ENCODE measurements around the gene OARD1. TPM values are rescaled to one million over a fixed set of nuclear protein-coding genes. Genes with fewer than 3 reads are reported as not detected.
"Not testable (repeated sequence)": the region's sequence is repeated elsewhere in the genome, so short reads cannot be mapped to it uniquely, and the experiment has no call there.

OARD1 gene
- total RNA-seq, 1 donor, result 4.7 TPM

DNA sequence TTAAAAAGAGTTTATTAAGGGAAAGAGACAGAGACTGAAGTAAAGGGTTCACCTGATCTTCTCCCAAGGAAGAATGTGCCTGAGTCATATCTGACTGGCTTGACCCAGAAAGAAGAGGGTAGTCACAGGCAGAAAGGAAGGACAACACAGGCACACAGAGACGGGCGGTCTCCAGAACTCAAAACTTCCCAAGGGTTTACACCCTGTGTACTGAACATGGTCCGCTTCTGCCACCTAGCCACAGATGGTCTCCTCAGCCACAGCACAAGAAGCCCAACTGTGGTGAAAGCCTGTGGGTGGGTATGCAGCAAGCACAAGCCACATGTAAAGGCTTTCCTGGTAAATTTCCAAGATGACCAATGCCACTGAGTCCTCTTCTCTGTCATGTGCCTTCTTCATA lies 50.3 kb downstream of the OARD1 start:
- TF ChIP-seq, protein P1, sequence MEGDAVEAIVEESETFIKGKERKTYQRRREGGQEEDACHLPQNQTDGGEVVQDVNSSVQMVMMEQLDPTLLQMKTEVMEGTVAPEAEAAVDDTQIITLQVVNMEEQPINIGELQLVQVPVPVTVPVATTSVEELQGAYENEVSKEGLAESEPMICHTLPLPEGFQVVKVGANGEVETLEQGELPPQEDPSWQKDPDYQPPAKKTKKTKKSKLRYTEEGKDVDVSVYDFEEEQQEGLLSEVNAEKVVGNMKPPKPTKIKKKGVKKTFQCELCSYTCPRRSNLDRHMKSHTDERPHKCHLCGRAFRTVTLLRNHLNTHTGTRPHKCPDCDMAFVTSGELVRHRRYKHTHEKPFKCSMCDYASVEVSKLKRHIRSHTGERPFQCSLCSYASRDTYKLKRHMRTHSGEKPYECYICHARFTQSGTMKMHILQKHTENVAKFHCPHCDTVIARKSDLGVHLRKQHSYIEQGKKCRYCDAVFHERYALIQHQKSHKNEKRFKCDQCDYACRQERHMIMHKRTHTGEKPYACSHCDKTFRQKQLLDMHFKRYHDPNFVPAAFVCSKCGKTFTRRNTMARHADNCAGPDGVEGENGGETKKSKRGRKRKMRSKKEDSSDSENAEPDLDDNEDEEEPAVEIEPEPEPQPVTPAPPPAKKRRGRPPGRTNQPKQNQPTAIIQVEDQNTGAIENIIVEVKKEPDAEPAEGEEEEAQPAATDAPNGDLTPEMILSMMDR (IDR thresholded peaks at IDR 0.05; ENCODE audit: insufficient read depth, low read depth, low read length), result peak; percentile 6
- peak; percentile 13 for DNase-seq (ENCODE audit: low read depth)
- no peak overlapping the region for H3K4me3 ChIP-seq (ENCODE audit: low read depth, low read length)

DNA sequence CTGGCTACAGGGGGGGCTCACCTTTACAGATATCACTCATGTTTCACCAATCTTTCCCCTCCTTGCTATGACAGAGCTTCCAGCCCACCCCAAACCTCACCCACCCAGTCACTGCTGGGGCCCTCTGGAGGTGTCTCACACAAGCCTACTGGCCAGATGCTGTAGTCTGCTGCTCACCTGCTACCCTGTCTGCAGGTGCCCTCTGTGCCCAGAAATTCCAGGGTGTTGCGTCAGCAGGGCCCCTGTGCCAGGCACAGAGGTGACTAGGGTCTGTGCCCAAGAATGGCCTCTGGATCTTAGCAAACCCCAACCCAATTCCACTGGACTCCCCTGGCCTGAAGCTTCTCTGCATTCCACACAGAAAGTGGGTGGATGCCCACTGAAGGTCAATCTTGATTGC lies 54.5 kb downstream of the OARD1 start:
- no peak overlapping the region for H3K4me3 ChIP-seq (ENCODE audit: low read depth, low read length)
- DNase-seq (ENCODE audit: low read depth), result no peak
- TF ChIP-seq, protein P1 (IDR thresholded peaks at IDR 0.05; ENCODE audit: insufficient read depth, low read depth, low read length), result no peak

DNA sequence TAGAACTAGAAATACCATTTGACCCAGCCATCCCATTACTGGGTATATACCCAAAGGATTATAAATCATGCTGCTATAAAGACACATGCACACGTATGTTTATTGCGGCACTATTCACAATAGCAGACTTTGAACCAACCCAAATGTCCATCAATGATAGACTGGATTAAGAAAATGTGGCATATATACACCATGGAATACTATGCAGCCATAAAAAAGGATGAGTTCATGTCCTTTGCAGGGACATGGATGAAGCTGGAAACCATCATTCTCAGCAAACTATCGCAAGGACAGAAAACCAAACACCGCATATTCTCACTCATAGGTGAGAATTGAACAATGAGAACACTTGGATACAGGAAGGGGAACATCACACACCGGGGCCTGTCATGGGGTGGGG lies 56.3 kb downstream of the OARD1 start:
- DNase-seq (ENCODE audit: low read depth), result not testable (repeated sequence)

DNA sequence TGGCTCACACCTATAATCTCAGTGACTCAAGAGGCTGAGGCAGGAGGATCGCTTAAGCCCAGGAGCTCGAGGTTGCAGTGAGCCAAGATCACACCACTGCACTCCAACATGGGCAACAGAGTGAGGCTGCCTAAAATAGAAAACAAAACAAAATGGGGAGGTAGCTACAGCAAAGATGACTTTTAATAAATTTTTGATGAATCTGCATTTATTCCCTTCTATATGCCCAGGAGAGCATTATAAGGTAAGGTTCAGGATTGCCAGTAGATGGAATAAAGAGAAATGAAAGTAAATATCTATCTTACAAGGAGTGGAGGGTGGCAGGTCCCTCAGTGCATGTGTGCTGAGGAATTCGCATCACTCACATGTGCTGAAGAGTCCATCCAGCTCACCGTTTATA lies 57.4 kb downstream of the OARD1 start:
- TF ChIP-seq, protein P1 (IDR thresholded peaks at IDR 0.05; ENCODE audit: insufficient read depth, low read depth, low read length), result no peak
- no peak for DNase-seq (ENCODE audit: low read depth)
- H3K4me3 ChIP-seq (ENCODE audit: low read depth, low read length), result no peak overlapping the region

More for the DNA sequence above, 56.3 kb downstream of the OARD1 start:
- H3K4me3 ChIP-seq (ENCODE audit: low read depth, low read length), result not testable (repeated sequence)

Other genes with a start within 250 kb of the OARD1 start
- gene UNC5CL, start 33.1 kb downstream of the OARD1 start, total RNA-seq, result under 0.01 TPM in 2 replicates
- not detected in 2 replicates for gene TSPO2, start 29.9 kb downstream of the OARD1 start, total RNA-seq
- gene APOBEC2, start 19.2 kb downstream of the OARD1 start, total RNA-seq, result not detected in 2 replicates
- gene NFYA, start 618 bp upstream of the OARD1 start, total RNA-seq, result 7.7 and 10.4 TPM in 2 replicates
- gene TREML1, start 82.0 kb upstream of the OARD1 start, total RNA-seq, result not detected in 2 replicates
- not detected in 2 replicates for gene TREM2, start 90.8 kb upstream of the OARD1 start, total RNA-seq
- not detected in 2 replicates for gene TREML2, start 128.8 kb upstream of the OARD1 start, total RNA-seq
- not detected in 2 replicates for gene TREML4, start 156.0 kb upstream of the OARD1 start, total RNA-seq
- not detected in 2 replicates for gene TREM1, start 214.3 kb upstream of the OARD1 start, total RNA-seq